ENCODE measurements around the gene PLEKHG4B. TPM values are rescaled to one million over a fixed set of nuclear protein-coding genes. Genes with fewer than 3 reads are reported as not detected.
"Not testable (repeated sequence)": the region's sequence is repeated elsewhere in the genome, so short reads cannot be mapped to it uniquely, and the experiment has no call there.

Gene PLEKHG4B
- total RNA-seq, 1 donor from 2014 or later, result not detected

DNA sequence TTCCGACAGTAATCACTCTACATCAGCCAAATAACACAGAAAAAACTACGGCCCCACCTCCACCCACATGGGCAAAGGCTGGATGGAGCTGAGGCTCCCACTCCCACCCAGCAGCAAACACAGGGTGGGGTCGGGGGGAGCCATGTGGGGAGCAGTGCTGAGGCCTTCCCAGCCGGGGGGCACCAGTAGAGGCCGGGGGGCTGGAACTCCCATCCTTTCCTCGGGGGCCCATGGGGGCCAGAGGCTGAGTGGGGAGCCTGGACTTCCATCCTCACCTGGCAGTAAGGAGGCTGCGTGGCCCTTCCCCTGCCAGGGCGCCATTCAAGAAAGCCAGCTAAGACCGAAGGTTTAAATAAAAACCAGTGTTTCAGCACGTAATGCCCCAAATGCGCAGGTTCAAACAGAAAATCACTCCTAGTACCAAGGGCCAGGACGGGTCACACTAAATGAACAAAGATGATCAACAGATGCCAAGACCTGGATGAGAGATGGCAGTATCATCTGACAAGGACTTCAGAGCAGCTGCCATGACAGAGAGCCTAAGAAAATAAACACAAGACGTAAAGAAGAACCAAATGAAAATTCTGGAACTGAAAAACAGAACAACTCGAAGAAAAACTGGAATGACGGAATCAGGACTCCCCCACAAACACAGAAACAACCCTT is 116.6 kb downstream of the PLEKHG4B start:
- DNase-seq (ENCODE audit: low read depth) (no peak), FAIRE-seq (no peak)
- TF ChIP-seq, protein P1, sequence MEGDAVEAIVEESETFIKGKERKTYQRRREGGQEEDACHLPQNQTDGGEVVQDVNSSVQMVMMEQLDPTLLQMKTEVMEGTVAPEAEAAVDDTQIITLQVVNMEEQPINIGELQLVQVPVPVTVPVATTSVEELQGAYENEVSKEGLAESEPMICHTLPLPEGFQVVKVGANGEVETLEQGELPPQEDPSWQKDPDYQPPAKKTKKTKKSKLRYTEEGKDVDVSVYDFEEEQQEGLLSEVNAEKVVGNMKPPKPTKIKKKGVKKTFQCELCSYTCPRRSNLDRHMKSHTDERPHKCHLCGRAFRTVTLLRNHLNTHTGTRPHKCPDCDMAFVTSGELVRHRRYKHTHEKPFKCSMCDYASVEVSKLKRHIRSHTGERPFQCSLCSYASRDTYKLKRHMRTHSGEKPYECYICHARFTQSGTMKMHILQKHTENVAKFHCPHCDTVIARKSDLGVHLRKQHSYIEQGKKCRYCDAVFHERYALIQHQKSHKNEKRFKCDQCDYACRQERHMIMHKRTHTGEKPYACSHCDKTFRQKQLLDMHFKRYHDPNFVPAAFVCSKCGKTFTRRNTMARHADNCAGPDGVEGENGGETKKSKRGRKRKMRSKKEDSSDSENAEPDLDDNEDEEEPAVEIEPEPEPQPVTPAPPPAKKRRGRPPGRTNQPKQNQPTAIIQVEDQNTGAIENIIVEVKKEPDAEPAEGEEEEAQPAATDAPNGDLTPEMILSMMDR (IDR thresholded peaks at IDR 0.05; ENCODE audit: insufficient read depth, low read length, severe bottlenecking), result no peak
- Histone ChIP-seq H3K4me3 (ENCODE audit: low read depth, low read length) (no peak overlapping the region), H3K36me3 (ENCODE audit: control insufficient read depth, insufficient read depth, low read length) (peaks cover 5% of the 10 kb centered on the region), H3K27me3 (ENCODE audit: control insufficient read depth, insufficient read depth, low read length) (no peaks in the 10 kb centered on the region)

DNA sequence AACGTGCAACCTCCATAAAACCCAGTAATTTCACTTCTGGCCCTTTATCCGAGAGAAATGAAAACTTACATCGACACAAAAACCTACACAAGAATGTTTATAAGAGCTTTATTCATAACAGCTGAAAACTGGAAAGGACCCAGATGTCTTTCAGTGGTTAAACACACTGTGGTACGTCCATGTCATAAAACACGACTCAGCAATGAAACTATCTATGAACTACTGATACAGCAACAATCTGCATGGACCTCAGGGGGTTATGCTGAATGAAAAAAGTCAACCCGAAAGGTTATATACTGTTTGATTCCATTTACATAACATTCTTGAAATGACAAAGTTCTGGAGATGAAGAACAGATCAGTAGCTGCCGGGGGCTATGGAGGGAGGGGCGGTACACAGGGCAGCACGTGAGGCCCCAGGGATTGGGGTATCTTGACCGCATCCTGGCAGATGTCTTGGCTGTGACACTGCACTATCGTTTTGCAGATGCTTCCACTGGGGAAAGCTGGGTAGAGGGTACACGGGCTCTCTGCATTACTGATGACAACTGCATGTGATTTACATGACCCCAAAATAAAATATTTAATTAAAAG is 121.9 kb downstream of the PLEKHG4B start:
- TF ChIP-seq, protein P1 (IDR thresholded peaks at IDR 0.05; ENCODE audit: insufficient read depth, low read length, severe bottlenecking), result no peak
- Histone ChIP-seq H3K36me3 (ENCODE audit: control insufficient read depth, insufficient read depth, low read length) (no peaks in the 10 kb centered on the region), H3K4me3 (ENCODE audit: low read depth, low read length) (no peak overlapping the region), H3K27me3 (ENCODE audit: control insufficient read depth, insufficient read depth, low read length) (no peaks in the 10 kb centered on the region)
- DNase-seq (ENCODE audit: low read depth) (no peak), FAIRE-seq (no peak)

DNA sequence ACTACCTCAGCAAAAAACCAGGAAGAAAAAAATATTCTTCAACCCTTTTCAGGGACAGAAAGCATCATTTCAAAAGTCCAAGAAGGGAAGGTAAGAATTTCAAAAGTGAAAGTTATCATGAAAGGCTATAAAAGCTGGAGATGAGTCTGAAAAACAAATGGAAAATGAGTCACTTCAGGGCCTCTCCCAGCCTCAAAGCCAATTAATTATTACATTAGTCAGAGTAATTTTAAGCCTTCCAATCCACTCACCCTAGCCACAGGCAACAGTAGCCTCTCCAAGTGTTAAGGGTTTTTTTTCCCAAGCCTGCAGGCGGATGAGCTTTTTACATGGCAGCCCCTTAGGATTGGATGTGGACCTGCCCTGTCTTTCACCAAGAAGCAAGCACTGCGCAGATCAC is 123.3 kb downstream of the PLEKHG4B start:
- not testable (repeated sequence) for FAIRE-seq; H3K36me3 ChIP-seq (ENCODE audit: control insufficient read depth, insufficient read depth, low read length); H3K27me3 ChIP-seq (ENCODE audit: control insufficient read depth, insufficient read depth, low read length); H3K4me3 ChIP-seq (ENCODE audit: low read depth, low read length)
- DNase-seq (ENCODE audit: low read depth), result peak; percentile 25

DNA sequence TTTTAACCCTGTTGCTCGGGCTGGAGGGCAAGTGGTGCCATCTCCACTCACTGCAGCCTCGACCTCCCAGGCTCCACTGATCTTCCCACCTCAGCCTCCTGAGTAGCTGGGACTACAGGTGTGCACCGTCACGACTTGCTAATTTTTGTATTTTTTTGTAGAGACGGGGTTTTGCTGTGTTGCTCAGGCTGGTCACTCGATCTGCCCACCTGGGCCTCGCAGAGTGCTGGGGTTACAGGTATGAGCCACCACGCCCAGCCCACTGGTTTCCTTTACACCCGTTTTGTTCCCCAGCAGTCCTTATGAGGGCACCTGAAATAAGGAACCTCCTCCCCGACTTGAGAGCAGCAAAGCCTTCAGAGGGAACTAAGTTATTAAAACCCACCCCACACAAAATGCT is 124.1 kb downstream of the PLEKHG4B start:
- not testable (repeated sequence) for FAIRE-seq; DNase-seq (ENCODE audit: low read depth)

DNA sequence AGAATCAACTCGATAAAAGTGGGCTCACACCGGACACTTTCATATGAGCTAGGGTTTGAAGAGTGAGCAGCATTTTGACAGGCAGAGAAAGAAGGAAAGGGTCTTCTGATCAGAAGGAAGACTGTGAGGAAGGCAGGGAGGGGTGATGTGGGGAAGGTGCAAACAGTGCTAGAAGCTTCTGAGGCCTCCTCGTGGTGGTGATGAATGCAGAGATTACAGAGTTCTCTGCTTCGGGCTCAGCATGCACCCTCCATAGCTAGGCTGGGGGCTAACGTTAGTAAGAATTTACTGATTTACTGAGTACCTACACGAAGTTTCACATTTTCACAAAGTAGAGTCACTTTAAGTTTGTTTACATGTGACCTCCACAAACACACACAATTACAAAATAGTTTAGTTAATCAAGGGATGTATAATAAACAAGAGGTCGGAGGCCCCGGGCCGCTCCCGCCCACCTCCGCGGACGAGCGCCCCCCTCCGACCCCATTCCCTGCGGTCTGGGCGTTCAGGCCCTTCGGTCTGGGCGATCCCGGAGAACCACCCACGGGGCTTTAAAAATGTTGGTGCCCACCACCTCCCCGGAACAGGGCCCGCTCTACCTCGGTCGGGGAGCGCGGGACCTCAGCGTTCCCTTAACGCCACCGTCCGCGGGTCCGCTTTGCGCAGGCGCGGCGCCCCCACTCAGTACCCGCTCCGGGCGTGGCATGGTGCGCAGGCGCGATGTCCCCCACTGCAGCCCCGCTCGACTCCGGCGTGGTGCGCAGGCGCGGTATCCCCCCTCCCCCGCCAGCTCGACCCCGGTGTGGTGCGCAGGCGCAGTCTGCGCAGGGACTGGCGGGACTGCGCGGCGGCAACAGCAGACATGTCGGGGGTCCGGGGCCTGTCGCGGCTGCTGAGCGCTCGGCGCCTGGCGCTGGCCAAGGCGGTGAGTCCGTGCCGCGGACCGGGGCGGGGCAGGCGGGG is 125.8 kb downstream of the PLEKHG4B start, which contains the start of the genes CCDC127 and SDHA:
Gene CCDC127, minus strand, starts transcription at position 660 of the 963 bp plus-strand sequence. CDS start 1,304 bp downstream, outside the sequence.
Gene SDHA, plus strand, starts transcription at position 827 of the 963 bp plus-strand sequence. Its CDS starts 36 bp downstream, at position 863.
- not testable (repeated sequence) for H3K27me3 ChIP-seq (ENCODE audit: control insufficient read depth, insufficient read depth, low read length); H3K36me3 ChIP-seq (ENCODE audit: control insufficient read depth, insufficient read depth, low read length); FAIRE-seq
- H3K4me3 ChIP-seq (ENCODE audit: low read depth, low read length), result peak within 1 kb of the TSS; percentile 75
- peak; percentile 76 for DNase-seq (ENCODE audit: low read depth)
- TF ChIP-seq, protein P1 (IDR thresholded peaks at IDR 0.05; ENCODE audit: insufficient read depth, low read length, severe bottlenecking), result peak; percentile 34

More for the DNA sequence above, 124.1 kb downstream of the PLEKHG4B start:
- not testable (repeated sequence) for H3K27me3 ChIP-seq (ENCODE audit: control insufficient read depth, insufficient read depth, low read length); H3K36me3 ChIP-seq (ENCODE audit: control insufficient read depth, insufficient read depth, low read length); H3K4me3 ChIP-seq (ENCODE audit: low read depth, low read length)

DNA sequence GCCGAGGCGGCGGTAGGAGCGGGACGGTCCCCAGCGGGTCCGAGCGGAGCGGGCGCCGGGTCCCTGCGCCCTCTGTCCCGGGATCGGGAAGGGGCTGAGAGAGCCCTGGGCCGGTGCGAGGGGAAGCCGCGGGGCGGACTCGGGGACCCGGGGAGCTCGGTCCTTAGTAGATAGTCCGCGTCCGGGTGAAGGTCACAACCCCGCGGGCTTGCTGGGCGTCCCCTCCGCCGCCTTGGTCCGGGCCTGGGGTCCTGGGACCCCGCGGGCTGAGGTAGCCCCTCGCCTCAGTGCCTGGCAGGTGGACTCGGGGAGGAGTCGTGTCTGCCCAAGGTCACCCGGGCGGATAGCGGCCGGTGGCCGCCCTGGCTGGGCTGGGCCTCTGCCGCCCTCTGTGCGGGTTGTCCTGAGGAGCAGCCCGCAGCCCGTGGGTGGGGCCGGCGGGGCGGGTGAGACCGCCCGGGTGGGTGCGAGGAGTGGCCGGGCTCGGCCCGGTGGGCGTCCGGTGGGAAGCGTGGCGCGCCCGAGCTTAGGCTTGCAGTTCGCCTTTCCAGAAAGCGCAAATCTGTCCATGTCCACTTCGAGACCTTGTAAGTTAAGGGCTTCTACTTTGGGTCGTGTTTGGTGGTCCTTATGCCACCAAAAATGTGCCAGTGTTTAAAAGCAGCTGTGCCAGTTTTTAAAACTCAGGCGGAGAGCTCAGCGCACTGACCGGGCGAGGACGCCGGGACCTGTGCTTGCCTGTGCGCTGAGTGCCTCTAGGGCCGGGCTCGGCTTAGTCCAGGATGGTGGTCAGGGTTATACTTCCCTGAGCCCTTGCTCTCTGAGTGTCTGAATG is 126.7 kb downstream of the PLEKHG4B start:
- Histone ChIP-seq H3K36me3 (ENCODE audit: control insufficient read depth, insufficient read depth, low read length) (no peaks in the 10 kb centered on the region), H3K4me3 (ENCODE audit: low read depth, low read length) (peak overlapping the region; percentile 75), H3K27me3 (ENCODE audit: control insufficient read depth, insufficient read depth, low read length) (no peaks in the 10 kb centered on the region)
- FAIRE-seq (no peak), DNase-seq (ENCODE audit: low read depth) (peak; percentile 28)
- TF ChIP-seq, protein P1 (IDR thresholded peaks at IDR 0.05; ENCODE audit: insufficient read depth, low read length, severe bottlenecking), result no peak
